ENCODE results near the gene NF1.
"Not testable (repeated sequence)": the region's sequence is repeated elsewhere in the genome, so short reads cannot be mapped to it uniquely, and the experiment has no call there.

DNA sequence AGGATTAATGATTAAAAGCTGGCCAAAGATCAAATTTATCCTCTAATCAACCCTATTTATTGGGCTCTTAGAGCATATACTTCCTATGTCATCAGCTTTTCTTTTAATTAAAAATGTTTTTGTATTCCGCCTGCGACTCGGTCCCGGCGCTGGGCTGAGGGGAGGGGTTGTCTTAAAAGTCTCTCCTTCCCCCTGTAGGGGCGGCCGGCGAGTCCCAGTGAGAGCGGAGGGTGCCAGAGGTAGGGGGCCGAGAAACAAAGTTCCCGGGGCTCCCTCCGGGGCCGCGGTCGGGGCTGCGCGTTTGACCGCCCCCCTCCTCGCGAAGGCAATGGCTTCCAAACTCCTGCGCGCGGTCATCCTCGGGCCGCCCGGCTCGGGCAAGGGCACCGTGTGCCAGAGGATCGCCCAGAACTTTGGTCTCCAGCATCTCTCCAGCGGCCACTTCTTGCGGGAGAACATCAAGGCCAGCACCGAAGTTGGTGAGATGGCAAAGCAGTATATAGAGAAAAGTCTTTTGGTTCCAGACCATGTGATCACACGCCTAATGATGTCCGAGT is 250.5 kb downstream of the NF1 start:
- not testable (repeated sequence) for TF ChIP-seq POLR2AphosphoS5, POLR2A (IDR thresholded peaks at IDR 0.05)
- TF ChIP-seq, protein P1, sequence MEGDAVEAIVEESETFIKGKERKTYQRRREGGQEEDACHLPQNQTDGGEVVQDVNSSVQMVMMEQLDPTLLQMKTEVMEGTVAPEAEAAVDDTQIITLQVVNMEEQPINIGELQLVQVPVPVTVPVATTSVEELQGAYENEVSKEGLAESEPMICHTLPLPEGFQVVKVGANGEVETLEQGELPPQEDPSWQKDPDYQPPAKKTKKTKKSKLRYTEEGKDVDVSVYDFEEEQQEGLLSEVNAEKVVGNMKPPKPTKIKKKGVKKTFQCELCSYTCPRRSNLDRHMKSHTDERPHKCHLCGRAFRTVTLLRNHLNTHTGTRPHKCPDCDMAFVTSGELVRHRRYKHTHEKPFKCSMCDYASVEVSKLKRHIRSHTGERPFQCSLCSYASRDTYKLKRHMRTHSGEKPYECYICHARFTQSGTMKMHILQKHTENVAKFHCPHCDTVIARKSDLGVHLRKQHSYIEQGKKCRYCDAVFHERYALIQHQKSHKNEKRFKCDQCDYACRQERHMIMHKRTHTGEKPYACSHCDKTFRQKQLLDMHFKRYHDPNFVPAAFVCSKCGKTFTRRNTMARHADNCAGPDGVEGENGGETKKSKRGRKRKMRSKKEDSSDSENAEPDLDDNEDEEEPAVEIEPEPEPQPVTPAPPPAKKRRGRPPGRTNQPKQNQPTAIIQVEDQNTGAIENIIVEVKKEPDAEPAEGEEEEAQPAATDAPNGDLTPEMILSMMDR (IDR thresholded peaks at IDR 0.05): not testable (repeated sequence)
